GM23248 (cell line): ENCODE results near the gene TIMM23. TPM values are rescaled to one million over a fixed set of nuclear protein-coding genes. Genes with fewer than 3 reads are reported as not detected.
"Not testable (repeated sequence)": the region's sequence is repeated elsewhere in the genome, so short reads cannot be mapped to it uniquely, and the experiment has no call there.

ENCODE experiments used
- DNase-seq: peaks from one replicate; pipeline ENCODE4 v3.0.0-alpha.2; 2015
- H2AFZ ChIP-seq: fragments of 200-600 bp; sonication (generic); 2 replicates; pipeline ENCODE4 v1.6.1; 2016; ENCODE audit warnings: antibody characterized with exemption
- H3F3A ChIP-seq: fragments of 200-600 bp; sonication (generic); 2 replicates; pipeline ENCODE4 v1.6.1; 2016; ENCODE audit warnings: mild to moderate bottlenecking, antibody characterized with exemption, mixed run types; ENCODE audit not compliant: insufficient read depth
- H3K27ac ChIP-seq: fragments of 200-600 bp; sonication (generic); 2 replicates; pipeline ENCODE4 v1.5.1; 2016; ENCODE audit warnings: mild to moderate bottlenecking
- H3K27me3 ChIP-seq: fragments of 200-600 bp; sonication (generic); replicated peaks from 2 replicates; pipeline ENCODE4 v1.6.1; 2016; ENCODE audit warnings: mild to moderate bottlenecking; ENCODE audit not compliant: insufficient read depth
- H3K36me3 ChIP-seq: fragments of 200-600 bp; sonication (generic); 2 replicates; pipeline ENCODE4 v1.6.1; 2016; ENCODE audit warnings: low read depth, mild to moderate bottlenecking
- H3K4me1 ChIP-seq: fragments of 200-600 bp; sonication (generic); 2 replicates; pipeline ENCODE4 v1.6.1; 2016; ENCODE audit warnings: mild to moderate bottlenecking; ENCODE audit not compliant: insufficient read depth
- H3K4me2 ChIP-seq: fragments of 200-600 bp; sonication (generic); one replicate; pipeline ENCODE4 v1.6.1; 2016; ENCODE audit warnings: mild to moderate bottlenecking; ENCODE audit not compliant: unreplicated experiment
- H3K4me3 ChIP-seq: fragments of 200-600 bp; sonication (generic); 2 replicates; pipeline ENCODE4 v1.5.1; 2016; ENCODE audit warnings: mild to moderate bottlenecking
- H3K79me2 ChIP-seq: fragments of 200-600 bp; sonication (generic); 2 replicates; pipeline ENCODE4 v1.6.1; 2016; ENCODE audit warnings: mild to moderate bottlenecking; ENCODE audit not compliant: insufficient read depth
- H3K9ac ChIP-seq: fragments of 200-600 bp; sonication (generic); 2 replicates; pipeline ENCODE4 v1.6.1; 2016; ENCODE audit warnings: mild to moderate bottlenecking
- H3K9me2 ChIP-seq: fragments of 200-600 bp; sonication (generic); 2 replicates; pipeline ENCODE4 v1.6.1; 2016; ENCODE audit warnings: mixed run types, mild to moderate bottlenecking, moderate library complexity; ENCODE audit not compliant: insufficient read depth
- H3K9me3 ChIP-seq: fragments of 200-600 bp; sonication (generic); one replicate; pipeline ENCODE4 v1.6.1; 2017; ENCODE audit warnings: low read depth
- H4K20me1 ChIP-seq: fragments of 200-600 bp; sonication (generic); 2 replicates; pipeline ENCODE4 v1.6.0; 2016; ENCODE audit not compliant: insufficient read depth
- EZH2 ChIP-seq: fragments of 200-600 bp; sonication (generic); IDR thresholded peaks from 2 replicates; pipeline ENCODE4 v1.6.1; 2018; ENCODE audit warnings: antibody characterized with exemption, mild to moderate bottlenecking; ENCODE audit not compliant: insufficient read depth, poor library complexity, severe bottlenecking
- EZH2phosphoT487 ChIP-seq: fragments of 200-600 bp; sonication (generic); IDR thresholded peaks from 2 replicates; pipeline ENCODE4 v1.6.1; 2018; ENCODE audit warnings: antibody characterized with exemption, moderate library complexity, mild to moderate bottlenecking, low read depth; ENCODE audit not compliant: insufficient read depth
- WGBS, 2 experiments: methylation state at CpG; one replicate each; pipeline ENCODE4 v1.1.6; 2015 to 2017; ENCODE audit warnings: low lambda C conversion rate in 2 of 2, low coverage in 1 of 2; ENCODE audit errors: missing lambda C conversion rate in 2 of 2; 5-methylcytosine and 5-hydroxymethylcytosine counted together
- in situ Hi-C: fragments of 300-500 bp; cut with MboI; formaldehyde crosslinking; loops from 2 replicates; pipeline ENCODE4 v1.15.0; 2020
- polyA plus RNA-seq: library from polyadenylated mRNA; unstranded; fragments of >200 nt; fragmentation: Nextera tagmentation; extraction: Ambion mirVana; gene quantifications from 2 replicates; pipeline ENCODE4 v1.2.1, GENCODE V29; 2016
- total RNA-seq: library from RNA; depleted of rRNA; stranded (reverse); fragments of >200 nt; shearing (Covaris generic); gene quantifications from 2 replicates; pipeline ENCODE4 v1.2.3, GENCODE V29; 2014

Gene TIMM23
- total and polyA plus RNA-seq, 2 experiments from 2014 or later = 104 to 145 TPM

DNA sequence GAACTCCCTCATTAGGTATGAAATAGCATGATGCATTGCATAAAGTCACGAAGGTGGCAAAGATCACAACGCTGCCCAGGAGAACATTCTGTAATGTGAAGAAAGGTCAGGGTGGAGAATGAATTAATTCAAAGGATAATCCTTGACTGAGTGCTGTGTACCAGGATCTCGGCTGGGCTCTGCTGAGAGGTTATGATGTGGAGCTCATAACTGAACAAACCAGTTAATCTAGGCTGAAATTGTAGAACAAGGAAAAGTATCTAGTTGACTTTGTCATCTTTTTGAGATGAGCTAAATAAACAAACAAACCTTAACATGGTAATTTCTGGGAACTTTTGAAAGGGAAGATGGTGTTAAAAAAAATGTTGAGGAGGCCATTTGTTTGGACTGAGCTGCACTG, 67.7 kb downstream of the TIMM23 start:
- H4K20me1 ChIP-seq = no peaks in the 10 kb centered on the region
- H3K4me3 ChIP-seq = no peak overlapping the region
- 70 to 74% methylated on average over 3 of the region's 3 CpGs for WGBS, 2 experiments
- H3K27ac ChIP-seq = no peak overlapping the region
- H3K79me2 ChIP-seq = no peaks in the 10 kb centered on the region
- H3K9me3 ChIP-seq = no peaks in the 10 kb centered on the region
- no peak overlapping the region for H3K4me2 ChIP-seq
- in situ Hi-C loops = no loop called here
- no peaks in the 10 kb centered on the region for H3K4me1 ChIP-seq
- peaks cover 12% of the 10 kb centered on the region for H3K27me3 ChIP-seq
- no peak overlapping the region for H2AFZ ChIP-seq
- no peaks in the 10 kb centered on the region for H3K9me2 ChIP-seq
- no peaks in the 10 kb centered on the region for H3F3A ChIP-seq
- no peak for DNase-seq
- no peak for TF ChIP-seq EZH2
- TF ChIP-seq EZH2phosphoT487 = no peak
- no peak overlapping the region for H3K9ac ChIP-seq
- H3K36me3 ChIP-seq = no peaks in the 10 kb centered on the region

DNA sequence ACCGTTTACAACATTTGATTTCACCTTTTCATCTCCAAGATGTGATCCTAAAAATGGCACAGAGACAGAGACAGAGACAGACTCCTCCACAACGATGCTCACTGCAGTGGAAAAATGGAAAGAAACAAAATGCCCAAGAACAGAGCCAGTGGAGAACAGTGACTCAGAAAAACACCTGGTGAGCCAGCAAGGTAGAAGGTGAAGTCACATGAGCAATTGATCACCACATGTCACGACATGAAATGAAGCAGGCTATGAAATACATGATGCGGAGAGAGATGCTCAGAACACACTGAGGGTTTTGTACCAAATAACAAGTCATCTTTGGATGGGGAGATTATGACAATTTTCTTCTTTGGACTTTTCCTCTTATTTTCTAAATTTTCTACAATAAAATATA, 70.2 kb downstream of the TIMM23 start:
- no peaks in the 10 kb centered on the region for H4K20me1 ChIP-seq
- WGBS, 2 experiments = 46 to 53% methylated on average over 4 of the region's 4 CpGs
- no peak overlapping the region for H3K4me3 ChIP-seq
- no peaks in the 10 kb centered on the region for H3K79me2 ChIP-seq
- no peak overlapping the region for H3K9ac ChIP-seq
- no peaks in the 10 kb centered on the region for H3K9me2 ChIP-seq
- H3K36me3 ChIP-seq = no peaks in the 10 kb centered on the region
- no peak overlapping the region for H3K27ac ChIP-seq
- H3K4me2 ChIP-seq = no peak overlapping the region
- in situ Hi-C loops = no loop called here
- H3K27me3 ChIP-seq = peaks cover 17% of the 10 kb centered on the region
- H2AFZ ChIP-seq = no peak overlapping the region
- DNase-seq = no peak
- TF ChIP-seq EZH2phosphoT487 = no peak
- no peak for TF ChIP-seq EZH2
- no peaks in the 10 kb centered on the region for H3K4me1 ChIP-seq
- no peaks in the 10 kb centered on the region for H3F3A ChIP-seq
- no peaks in the 10 kb centered on the region for H3K9me3 ChIP-seq

DNA sequence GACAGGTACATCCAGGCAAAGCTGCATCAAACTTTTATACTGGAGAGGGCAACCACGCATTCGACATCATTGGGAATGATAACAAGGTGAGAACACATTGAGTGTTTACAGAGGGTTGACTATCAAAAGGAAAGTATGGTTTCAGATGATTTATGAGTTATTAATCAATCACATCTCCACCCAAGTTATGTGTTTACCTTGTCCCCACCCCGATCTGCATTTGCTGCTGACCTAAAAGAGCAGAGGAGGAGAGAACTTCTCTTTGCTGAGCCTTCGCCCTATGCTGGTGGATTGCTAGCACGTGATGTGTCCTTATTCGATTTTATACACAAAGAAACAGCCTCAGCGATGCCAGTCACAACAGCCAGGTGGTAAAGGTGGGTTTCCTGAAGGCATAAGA, 74.0 kb downstream of the TIMM23 start, which contains the start of gene MSMB:
Gene MSMB (minus strand): TSS at position 9 of the 400 bp plus-strand sequence. CDS start 32 bp downstream, outside the sequence.
- H2AFZ ChIP-seq = no peak within 1 kb of the TSS
- no peaks in the 10 kb centered on the region for H3K79me2 ChIP-seq
- H3K27ac ChIP-seq = no peak within 1 kb of the TSS
- H3F3A ChIP-seq = no peaks in the 10 kb centered on the region
- no peaks in the 10 kb centered on the region for H3K9me2 ChIP-seq
- no peaks in the 10 kb centered on the region for H3K4me1 ChIP-seq
- peaks cover 33% of the 10 kb centered on the region for H3K27me3 ChIP-seq
- H3K4me2 ChIP-seq = no peak within 1 kb of the TSS
- no peak within 1 kb of the TSS for H3K9ac ChIP-seq
- 52% methylated on average over 7 of the region's 7 CpGs for WGBS, 2 experiments
- in situ Hi-C loops = no loop called here
- no peaks in the 10 kb centered on the region for H3K36me3 ChIP-seq
- H3K4me3 ChIP-seq = no peak within 1 kb of the TSS
- no peaks in the 10 kb centered on the region for H4K20me1 ChIP-seq
- TF ChIP-seq EZH2 = no peak
- TF ChIP-seq EZH2phosphoT487 = no peak
- no peak for DNase-seq
- H3K9me3 ChIP-seq = no peaks in the 10 kb centered on the region

DNA sequence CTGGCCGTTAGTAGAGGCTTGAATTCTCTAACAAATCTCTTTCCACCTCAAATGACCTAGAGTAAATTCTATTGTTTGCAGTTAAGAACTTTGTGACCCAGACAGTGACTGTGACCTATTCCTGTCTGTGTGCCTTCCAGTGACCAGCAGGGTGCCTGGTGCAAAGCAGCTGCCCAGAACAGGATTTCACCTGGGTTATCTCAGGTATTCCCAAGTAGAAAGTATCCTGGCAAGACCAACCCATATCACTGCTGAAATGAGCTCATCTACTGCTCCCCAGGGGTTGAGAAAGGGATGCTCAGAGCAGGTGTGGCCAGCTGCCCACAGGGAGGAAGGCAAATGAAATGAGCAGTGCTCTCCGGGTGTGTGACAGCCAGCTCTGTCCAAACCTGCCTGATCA, 75.9 kb downstream of the TIMM23 start:
- in situ Hi-C loops = no loop called here
- H3K9me3 ChIP-seq = no peaks in the 10 kb centered on the region
- H3K4me2 ChIP-seq = no peak overlapping the region
- no peaks in the 10 kb centered on the region for H4K20me1 ChIP-seq
- peaks cover 36% of the 10 kb centered on the region for H3K27me3 ChIP-seq
- no peaks in the 10 kb centered on the region for H3K9me2 ChIP-seq
- no peaks in the 10 kb centered on the region for H3K79me2 ChIP-seq
- no peaks in the 10 kb centered on the region for H3F3A ChIP-seq
- DNase-seq = no peak
- no peak overlapping the region for H3K27ac ChIP-seq
- no peak overlapping the region for H3K4me3 ChIP-seq
- no peak overlapping the region for H2AFZ ChIP-seq
- H3K36me3 ChIP-seq = no peaks in the 10 kb centered on the region
- H3K4me1 ChIP-seq = no peaks in the 10 kb centered on the region
- TF ChIP-seq EZH2 (no peak), EZH2phosphoT487 (no peak)
- no peak overlapping the region for H3K9ac ChIP-seq
- WGBS, 2 experiments = 2 to 4% methylated on average over 2 of the region's 2 CpGs

DNA sequence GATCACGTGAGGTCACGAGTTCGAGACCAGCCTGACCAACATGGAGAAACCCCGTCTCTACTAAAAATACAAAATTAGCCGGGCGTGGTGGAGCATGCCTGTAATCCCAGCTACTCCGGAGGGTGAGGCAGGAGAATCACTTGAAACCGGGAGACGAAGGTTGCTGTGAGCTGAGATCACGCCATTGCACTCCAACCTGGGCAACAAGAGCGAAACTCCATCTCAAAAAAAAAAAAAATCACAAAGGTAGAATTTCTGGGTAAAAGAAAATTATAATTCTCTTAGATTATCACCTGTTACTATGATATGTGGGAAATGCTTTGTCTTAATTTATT, 77.2 kb downstream of the TIMM23 start:
- H2AFZ ChIP-seq, H3K36me3 ChIP-seq, H3K4me2 ChIP-seq, H3K9me3 ChIP-seq, H3K9ac ChIP-seq, DNase-seq, H3K79me2 ChIP-seq, H3K9me2 ChIP-seq, H3K4me3 ChIP-seq, H4K20me1 ChIP-seq, H3K27ac ChIP-seq, in situ Hi-C loops, H3K4me1 ChIP-seq, H3F3A ChIP-seq: not testable (repeated sequence)
- peaks cover 41% of the 10 kb centered on the region for H3K27me3 ChIP-seq
- 79% methylated on average over 11 of the region's 11 CpGs for WGBS, 2 experiments
